Testis (tissue), 2 donors: Measurements from ENCODE around the gene TOX2.

Experiments used
- CTCF ChIP-seq, 3 experiments: fragments of 450-650 bp in 2 of 3; fragments of 200-600 bp in 1 of 3; sonication (generic) in 1 of 3; IDR thresholded peaks; one replicate each; pipeline ENCODE4 v1.5.1; 2016 to 2019; ENCODE audit warnings: antibody characterized with exemption in 3 of 3, mild to moderate bottlenecking in 2 of 3, moderate library complexity in 1 of 3
- POLR2A ChIP-seq: fragments of 450-650 bp; IDR thresholded peaks from one replicate; pipeline ENCODE4 v1.6.1; 2017; ENCODE audit warnings: antibody characterized with exemption, mild to moderate bottlenecking, moderate library complexity

DNA sequence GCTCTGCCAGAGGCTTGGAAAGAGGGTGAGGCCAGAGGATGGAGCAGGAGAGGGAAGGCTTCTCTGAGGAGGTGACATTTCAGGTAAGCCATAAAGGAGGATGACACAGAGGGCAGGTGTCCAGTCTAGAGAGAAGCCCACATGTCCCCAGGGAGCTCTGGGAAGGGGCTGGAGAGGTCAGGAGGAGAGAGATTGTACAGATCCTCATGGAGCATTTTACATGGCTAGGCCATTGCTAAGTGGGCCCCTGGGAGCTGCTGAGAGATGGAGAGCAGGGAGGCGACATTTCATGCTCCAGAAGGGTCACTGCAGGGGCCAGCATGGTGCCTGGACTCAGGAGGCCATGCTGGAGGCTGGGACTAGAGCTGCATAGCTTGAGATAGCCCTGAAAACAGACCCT lies 124.5 kb downstream of the TOX2 start:
- TF ChIP-seq CTCF (IDR thresholded peaks at IDR 0.05) (no peak), POLR2A (no peak)
